Left ventricle myocardium inferior (tissue), 1 donor: ENCODE results near the gene VEGFD. TPM values are rescaled to one million over a fixed set of nuclear protein-coding genes. Genes with fewer than 3 reads are reported as not detected.

Source experiments
- DNase-seq: peaks from one replicate; pipeline ENCODE4 v3.0.0-alpha.2; 2020
- H3K27ac ChIP-seq: fragments of 200-600 bp; replicated peaks from 2 replicates; pipeline ENCODE4 v1.8.0; 2021
- H3K27me3 ChIP-seq: fragments of 200-600 bp; 2 replicates; pipeline ENCODE4 v1.8.0; 2021; ENCODE audit warnings: low read depth
- H3K36me3 ChIP-seq: fragments of 200-600 bp; 2 replicates; pipeline ENCODE4 v1.8.0; 2021
- H3K4me1 ChIP-seq: fragments of 200-600 bp; 2 replicates; pipeline ENCODE4 v1.8.0; 2021
- H3K4me3 ChIP-seq: fragments of 200-600 bp; 2 replicates; pipeline ENCODE4 v1.8.0; 2021; ENCODE audit warnings: mild to moderate bottlenecking, moderate library complexity
- H3K9me3 ChIP-seq: fragments of 200-600 bp; replicated peaks from 2 replicates; pipeline ENCODE4 v1.8.0; 2021
- CTCF ChIP-seq: fragments of 200-600 bp; IDR thresholded peaks from 2 replicates; pipeline ENCODE4 v1.8.0; 2021; ENCODE audit warnings: antibody characterized with exemption, mild to moderate bottlenecking, borderline replicate concordance
- intact Hi-C: fragments of 100-400 bp; cut with micrococcal nuclease; formaldehyde crosslinking; loops from one replicate; pipeline ENCODE4 v1.11.0; 2022
- total RNA-seq: library from RNA; stranded (reverse); fragmentation: NEBNext Ultra II Directional; extraction: Animal tissue kit (Norgen Biotek cat#: 25700); gene quantifications from one replicate; pipeline ENCODE4 v1.2.1, GENCODE V29; 2021
- donor health status: DM: no; HTN: yes; CAD: no; lungs with severe emphysema.

Gene VEGFD
- total RNA-seq, 1 donor from 2014 or later, result 8.3 TPM

- Histone ChIP-seq H3K36me3 (peaks cover 3% of the 10 kb centered on the region), H3K27me3 (no peaks in the 10 kb centered on the region), H3K4me1 (no peaks in the 10 kb centered on the region), H3K4me3 (no peak overlapping the region), H3K9me3 (no peaks in the 10 kb centered on the region), H3K27ac (no peak overlapping the region)
- TF ChIP-seq CTCF, result no peak
- no peak for DNase-seq
- intact Hi-C loops, result no loop called here
Measured at GRCh38 chrX:15366506-15367352, 17.5 kb downstream of the VEGFD start.

GRCh38 chrX:15359701-15360100, 24.5 kb downstream of the VEGFD start:
- Histone ChIP-seq H3K4me1 (no peaks in the 10 kb centered on the region), H3K4me3 (no peak overlapping the region), H3K9me3 (no peaks in the 10 kb centered on the region), H3K36me3 (peaks cover 3% of the 10 kb centered on the region), H3K27ac (no peak overlapping the region), H3K27me3 (no peaks in the 10 kb centered on the region)
- intact Hi-C loops, result no loop called here
- TF ChIP-seq CTCF, result no peak
- no peak for DNase-seq

- Histone ChIP-seq H3K4me3 (no peak overlapping the region), H3K9me3 (no peaks in the 10 kb centered on the region), H3K27me3 (no peaks in the 10 kb centered on the region), H3K27ac (no peak overlapping the region), H3K36me3 (peaks cover 3% of the 10 kb centered on the region), H3K4me1 (no peaks in the 10 kb centered on the region)
- intact Hi-C loops, result no loop called here
- no peak for TF ChIP-seq CTCF
- DNase-seq, result no peak
Measured at GRCh38 chrX:15358533-15358932, 25.7 kb downstream of the VEGFD start.

DNA sequence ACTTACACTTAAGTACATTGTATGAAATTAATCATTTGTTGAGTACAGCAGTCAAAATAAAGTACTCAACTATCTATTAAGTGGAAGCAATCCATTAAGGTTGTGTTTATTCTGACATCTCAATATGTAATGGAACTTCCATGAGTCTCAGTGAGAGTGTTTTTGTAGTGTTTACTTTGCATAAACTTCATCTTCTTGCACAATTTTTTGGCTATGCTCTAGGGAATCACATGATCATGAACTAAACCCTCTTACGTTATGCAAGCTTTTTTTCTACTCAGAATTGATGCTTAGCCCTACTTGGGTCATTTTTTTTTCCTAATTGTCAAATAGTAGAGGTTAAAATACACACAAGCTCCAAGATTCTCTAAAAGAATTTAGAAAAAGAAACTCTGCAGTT, 27.8 kb downstream of the VEGFD start:
- no peak for DNase-seq
- Histone ChIP-seq H3K36me3 (no peaks in the 10 kb centered on the region), H3K27me3 (no peaks in the 10 kb centered on the region), H3K4me1 (no peaks in the 10 kb centered on the region), H3K27ac (peak overlapping the region; percentile 44), H3K9me3 (no peaks in the 10 kb centered on the region), H3K4me3 (no peak overlapping the region)
- intact Hi-C loops, result no loop called here
- no peak for TF ChIP-seq CTCF

- H3K4me1 ChIP-seq, result no peaks in the 10 kb centered on the region
- intact Hi-C loops, result loop anchor here (5.0 kb wide), 1 partner anchor 117 kb away; no protein-coding TSS in a partner anchor
- peak overlapping the region; percentile 16 for H3K27ac ChIP-seq
- H3K4me3 ChIP-seq, result no peak overlapping the region
- TF ChIP-seq CTCF, result no peak
- H3K9me3 ChIP-seq, result no peaks in the 10 kb centered on the region
- peaks cover 13% of the 10 kb centered on the region for H3K36me3 ChIP-seq
- H3K27me3 ChIP-seq, result no peaks in the 10 kb centered on the region
- DNase-seq, result no peak
Measured at GRCh38 chrX:15350329-15350996, 33.8 kb downstream of the VEGFD start.
